NCI-H1105 treated with DMSO at 0.1 percent for 48 hours (cell line): ENCODE results near the gene FEM1A.
"Not testable (repeated sequence)": the region's sequence is repeated elsewhere in the genome, so short reads cannot be mapped to it uniquely, and the experiment has no call there.

Experiments used
- DNase-seq: peaks from one replicate; lab custom pipeline; 2025; lab: John Stamatoyannopoulos, UW

The FEM1A gene

DNA sequence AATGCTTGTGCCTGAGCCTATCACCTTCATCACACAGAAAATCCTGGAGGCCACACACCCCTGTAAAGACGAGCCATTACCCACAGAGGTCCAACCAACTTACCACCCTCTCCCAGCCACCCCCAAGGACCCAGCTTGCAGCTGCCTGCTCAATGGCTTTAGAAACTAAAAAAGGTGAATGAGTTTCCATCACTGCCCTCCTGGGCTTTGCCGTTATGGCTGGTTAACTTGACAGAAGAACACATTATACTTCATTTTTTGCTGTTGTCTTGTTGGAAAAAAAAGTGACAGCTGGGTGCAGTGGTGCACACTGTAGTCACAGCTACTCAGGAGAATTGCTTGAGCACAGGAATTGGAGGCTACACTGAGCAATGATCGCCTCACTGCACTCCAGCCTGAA is 17.4 kb upstream of the FEM1A start:
- DNase-seq, result no peak

DNA sequence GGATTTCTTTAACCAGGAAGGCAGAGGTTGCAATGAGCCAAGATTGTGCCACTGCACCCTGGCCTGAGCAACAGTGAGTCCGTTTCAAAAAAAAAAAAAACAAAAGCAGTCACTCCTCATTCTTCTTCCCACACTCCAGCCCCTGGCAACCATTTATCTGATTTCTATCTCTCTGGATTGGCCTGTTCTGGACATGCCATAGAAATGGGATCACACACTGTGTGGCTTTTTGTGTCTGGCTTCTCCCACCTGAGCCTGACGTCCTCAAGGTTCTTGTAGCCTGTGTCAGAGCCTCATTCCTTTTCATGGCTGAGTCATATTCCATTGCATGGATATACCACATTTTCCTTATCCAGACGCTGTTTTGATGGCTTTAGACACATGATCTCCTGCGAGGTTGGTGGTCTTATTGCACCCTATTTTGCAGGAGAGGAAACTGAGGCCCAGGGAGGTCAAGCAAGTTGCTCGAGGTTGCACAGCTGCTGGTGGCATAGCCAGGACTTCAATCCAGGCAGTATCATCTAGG is 15.8 kb upstream of the FEM1A start:
- DNase-seq, result no peak

GRCh38 chr19:4776436-4777211 is 14.9 kb upstream of the FEM1A start:
- no peak for DNase-seq

DNA sequence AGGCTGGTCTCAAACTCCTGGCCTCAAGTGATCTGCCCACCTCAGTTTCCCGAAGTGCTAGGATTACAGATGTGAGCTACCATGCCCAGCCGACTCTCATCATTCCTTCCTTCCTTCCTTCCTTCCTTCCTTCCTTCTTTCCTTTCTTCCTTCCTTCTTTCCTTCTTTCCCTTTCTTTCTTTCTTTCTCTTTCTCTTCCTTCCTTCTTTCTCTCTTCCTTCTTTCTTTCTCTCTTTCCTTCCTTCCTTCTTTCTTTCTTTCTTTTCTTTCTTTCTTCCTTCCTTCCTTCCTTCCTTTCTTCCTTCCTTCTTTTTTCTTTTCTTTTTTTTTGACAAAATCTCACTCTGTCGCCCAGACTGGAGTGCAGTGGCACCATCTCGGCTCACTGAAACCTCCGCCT is 13.4 kb upstream of the FEM1A start:
- not testable (repeated sequence) for DNase-seq

DNA sequence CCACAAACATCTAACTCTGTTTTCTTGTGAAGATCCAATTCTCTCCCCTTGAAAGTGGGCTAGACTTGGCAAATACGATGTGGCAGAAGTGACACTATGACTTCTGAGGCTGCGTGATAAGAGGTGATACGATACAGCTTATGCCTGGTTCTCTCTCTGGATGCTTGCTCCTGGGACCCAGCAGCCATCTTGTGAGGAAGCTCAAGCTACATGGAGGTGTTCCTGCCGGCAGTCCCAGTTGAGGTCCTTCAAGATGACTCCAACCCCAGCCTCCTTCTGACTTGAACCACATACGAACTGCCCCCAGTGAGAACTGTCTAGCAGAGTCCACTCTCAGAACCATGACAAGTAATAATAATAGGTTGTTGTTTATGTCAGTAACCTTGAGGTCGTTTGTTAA is 10.7 kb upstream of the FEM1A start:
- DNase-seq, result no peak

DNA sequence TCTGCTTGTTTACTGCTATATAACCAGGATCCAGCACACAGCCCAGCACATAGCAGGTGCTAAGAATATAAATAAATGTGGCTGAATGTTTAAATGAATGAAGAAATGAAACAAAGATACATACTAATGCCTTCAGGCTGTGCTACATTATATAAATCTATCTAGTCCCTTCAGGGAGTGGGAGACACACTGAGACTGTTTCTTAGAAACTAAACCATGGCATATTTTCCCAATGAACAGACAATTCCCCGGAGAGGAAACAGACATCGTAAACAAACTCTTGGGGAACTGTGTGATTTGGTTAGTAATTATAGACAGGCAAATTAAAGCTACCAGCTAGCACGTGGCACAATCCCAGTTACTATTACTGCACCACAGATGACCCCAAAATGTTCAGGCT is 9.7 kb upstream of the FEM1A start:
- no peak for DNase-seq

DNA sequence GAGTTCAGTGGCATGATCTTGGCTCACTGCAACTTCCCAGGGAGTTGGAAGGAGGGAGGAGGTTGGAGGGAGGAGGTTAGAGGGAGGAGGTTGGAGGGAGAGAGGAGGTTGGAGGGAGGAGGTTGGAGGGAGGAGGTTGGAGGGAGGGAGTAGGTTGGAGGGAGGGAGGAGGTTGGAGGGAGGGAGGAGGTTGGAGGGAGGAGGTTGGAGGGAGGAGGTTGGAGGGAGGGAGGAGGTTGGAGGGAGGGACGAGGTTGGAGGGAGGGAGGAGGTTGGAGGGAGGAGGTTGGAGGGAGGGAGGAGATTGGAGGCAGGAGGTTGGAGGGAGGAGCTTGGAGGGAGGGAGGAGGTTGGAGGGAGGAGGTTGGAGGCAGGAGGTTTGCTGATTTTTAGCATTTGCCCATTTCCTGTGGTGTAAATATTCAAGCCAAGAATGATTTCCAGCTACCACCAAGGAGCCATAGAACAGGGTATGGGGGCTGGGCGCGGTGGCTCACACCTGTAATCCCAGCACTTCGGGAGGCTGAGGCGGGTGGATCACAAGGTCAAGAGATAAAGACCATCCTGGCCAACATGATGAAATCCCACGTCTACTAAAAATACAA is 5.0 kb upstream of the FEM1A start:
- DNase-seq, result not testable (repeated sequence)

DNA sequence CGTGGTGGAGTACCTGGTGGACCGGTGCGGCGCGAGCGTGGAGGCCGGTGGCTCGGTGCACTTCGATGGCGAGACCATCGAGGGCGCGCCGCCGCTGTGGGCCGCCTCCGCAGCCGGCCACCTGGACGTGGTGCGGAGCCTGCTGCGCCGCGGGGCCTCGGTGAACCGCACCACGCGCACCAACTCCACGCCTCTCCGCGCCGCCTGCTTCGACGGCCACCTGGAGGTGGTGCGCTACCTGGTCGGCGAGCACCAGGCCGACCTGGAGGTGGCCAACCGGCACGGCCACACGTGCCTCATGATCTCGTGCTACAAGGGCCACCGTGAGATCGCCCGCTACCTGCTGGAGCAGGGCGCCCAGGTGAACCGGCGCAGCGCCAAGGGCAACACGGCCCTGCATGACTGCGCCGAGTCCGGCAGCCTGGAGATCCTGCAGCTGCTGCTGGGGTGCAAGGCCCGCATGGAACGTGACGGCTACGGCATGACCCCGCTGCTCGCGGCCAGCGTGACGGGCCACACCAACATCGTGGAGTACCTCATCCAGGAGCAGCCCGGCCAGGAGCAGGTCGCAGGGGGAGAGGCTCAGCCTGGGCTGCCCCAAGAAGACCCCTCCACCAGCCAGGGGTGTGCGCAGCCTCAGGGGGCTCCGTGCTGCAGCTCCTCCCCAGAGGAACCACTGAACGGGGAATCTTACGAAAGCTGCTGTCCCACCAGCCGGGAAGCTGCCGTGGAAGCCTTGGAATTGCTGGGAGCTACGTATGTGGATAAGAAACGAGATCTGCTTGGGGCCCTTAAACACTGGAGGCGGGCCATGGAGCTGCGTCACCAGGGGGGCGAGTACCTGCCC is 708 bp downstream of the FEM1A start:
- DNase-seq, result not testable (repeated sequence)

GRCh38 chr19:4792866-4793195 is 1.3 kb downstream of the FEM1A start:
- DNase-seq, result not testable (repeated sequence)

- DNase-seq, result not testable (repeated sequence)
Measured at GRCh38 chr19:4793278-4793677, 1.7 kb downstream of the FEM1A start.

GRCh38 chr19:4794971-4795370 is 3.4 kb downstream of the FEM1A start:
- no peak for DNase-seq

- DNase-seq, result no peak
Measured at GRCh38 chr19:4795400-4795799, 3.9 kb downstream of the FEM1A start.

DNA sequence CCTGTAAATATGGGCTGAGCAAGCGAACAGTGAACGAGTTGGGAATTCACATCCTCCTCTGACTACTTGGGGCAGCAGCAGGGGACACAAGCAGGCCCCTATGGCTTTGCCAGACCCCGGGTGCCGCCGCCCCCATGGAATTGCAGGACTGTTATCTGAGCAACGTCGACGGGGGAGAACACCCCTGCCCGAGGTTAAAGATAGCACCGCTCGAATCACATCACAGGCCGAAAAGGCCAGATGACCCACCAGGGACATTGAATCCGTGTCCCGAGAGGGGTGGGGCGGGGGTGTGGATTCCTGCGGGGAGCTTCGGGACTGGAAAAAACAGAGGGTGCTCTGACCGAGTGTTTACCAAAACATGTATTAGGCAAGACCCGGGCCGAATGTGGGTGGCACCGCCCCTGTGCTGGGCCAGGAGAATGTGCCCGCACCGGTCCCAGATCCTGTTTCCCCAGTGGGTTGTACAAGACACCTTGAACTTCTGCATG is 9.1 kb downstream of the FEM1A start:
- no peak for DNase-seq

GRCh38 chr19:4801085-4801619 is 9.6 kb downstream of the FEM1A start:
- no peak for DNase-seq

GRCh38 chr19:4802711-4803110 is 11.2 kb downstream of the FEM1A start:
- DNase-seq, result no peak

DNA sequence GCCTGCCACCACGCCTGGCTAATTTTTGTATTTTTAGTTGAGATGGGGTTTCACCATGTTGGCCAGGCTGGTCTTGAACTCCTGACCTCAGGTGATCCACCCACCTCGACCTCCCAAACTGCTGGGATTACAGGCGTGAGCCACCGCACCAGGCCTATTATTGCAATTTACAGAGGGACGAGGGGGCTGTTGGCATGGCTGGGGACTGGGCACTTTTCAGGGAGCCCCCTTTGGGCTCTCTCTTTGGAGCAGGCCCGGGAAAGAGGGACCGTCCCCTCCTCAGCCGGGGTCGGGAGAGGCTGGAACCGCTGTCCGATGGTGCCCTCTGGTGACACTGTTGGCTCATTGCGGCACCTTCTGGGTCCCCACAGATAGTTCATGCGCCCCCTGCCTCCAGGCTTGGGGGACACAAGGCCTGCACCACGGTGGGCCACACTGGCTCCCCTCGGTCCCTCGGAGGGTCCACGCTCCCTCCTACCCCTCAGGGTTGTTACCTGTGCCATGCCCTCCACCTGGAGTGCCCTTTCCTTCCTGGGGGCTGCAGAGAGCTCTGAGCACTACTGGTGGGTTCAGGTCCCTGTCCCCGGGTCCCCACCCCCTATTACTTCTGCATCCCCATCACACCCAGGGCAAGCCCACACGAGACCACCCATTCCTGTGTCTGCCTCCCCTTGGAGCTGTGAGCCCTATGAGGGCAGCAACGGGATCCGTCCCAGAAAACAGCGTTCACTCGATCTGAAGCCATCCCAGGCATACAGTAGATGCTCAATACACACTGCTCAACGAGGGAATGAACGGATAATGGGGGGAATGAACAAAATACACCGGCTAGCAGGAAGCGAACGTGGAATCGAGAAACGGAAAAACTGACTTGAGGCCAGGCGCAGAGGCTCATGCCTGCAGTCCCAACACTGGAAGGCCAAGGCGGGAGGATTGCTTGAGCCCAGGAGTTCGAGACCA is 12.5 kb downstream of the FEM1A start:
- DNase-seq, result peak; percentile 22

- not testable (repeated sequence) for DNase-seq
Measured at GRCh38 chr19:4805140-4805539, 13.6 kb downstream of the FEM1A start.

- DNase-seq, result no peak
Measured at GRCh38 chr19:4806384-4806783, 14.8 kb downstream of the FEM1A start.

DNA sequence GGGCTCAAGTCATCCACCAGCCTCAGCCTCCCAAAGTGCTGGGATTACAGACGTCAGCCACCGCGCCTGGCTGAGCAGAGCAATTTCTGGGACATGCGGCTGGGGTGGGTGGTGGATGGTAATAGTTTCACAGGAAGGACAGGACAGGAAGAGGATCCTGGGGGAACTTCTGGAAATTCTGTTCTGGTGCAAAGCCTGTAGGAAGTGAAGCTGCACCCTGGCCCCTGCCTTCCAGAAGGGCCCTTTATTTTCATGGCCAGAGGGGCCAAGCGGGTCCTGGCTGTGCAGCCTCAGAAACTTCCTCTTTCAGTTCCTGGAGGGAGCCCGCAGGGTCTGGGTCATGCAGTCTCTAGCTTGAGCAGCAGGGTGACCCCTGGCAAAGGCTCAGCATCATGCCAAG is 15.7 kb downstream of the FEM1A start:
- DNase-seq, result no peak

GRCh38 chr19:4811328-4812131 is 20.0 kb downstream of the FEM1A start:
- DNase-seq, result peak; percentile 20
